GM19463 (cell line): Measurements from ENCODE around the gene MKI67.

ENCODE experiments used
- ATAC-seq: cut with Tn5 transposase; IDR thresholded peaks from one replicate; pipeline ENCODE4 v1.9.1; 2021; ENCODE audit warnings: mild to moderate bottlenecking, moderate library complexity; ENCODE audit not compliant: unreplicated experiment

Gene MKI67

DNA sequence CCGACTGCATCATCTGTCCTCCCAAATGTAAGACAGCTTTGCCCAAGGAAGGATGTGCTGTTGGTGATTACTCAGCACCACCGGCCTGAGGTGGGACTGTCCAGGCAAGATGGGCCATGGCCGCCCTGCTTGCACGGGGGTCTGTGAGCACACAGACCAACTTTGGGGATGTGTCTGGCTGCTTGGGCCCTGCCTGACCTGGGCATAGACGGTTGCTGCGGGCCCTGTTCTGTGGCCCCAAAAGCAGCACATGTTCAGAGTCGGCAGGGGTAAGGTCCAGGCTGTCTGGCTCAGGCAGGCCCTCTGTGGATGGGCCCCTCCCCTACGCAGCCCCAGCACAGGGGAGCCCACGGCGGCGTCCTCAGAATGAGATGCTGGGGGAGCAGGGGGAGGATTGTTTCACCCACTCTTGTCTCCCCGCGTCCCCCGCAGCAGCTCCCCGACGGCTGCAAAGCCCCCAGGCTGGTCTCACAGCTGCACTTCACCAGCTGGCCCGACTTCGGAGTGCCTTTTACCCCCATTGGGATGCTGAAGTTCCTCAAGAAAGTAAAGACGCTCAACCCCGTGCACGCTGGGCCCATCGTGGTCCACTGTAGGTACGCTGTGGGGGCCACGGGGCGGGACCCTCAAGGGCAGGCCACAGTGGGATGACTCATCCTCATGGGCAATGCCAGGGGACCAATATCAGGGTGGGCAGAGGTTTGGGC lies 58.4 kb downstream of the MKI67 start:
- no peak for ATAC-seq

GRCh38 chr10:128066870-128067382 lies 59.3 kb downstream of the MKI67 start:
- ATAC-seq: no peak

DNA sequence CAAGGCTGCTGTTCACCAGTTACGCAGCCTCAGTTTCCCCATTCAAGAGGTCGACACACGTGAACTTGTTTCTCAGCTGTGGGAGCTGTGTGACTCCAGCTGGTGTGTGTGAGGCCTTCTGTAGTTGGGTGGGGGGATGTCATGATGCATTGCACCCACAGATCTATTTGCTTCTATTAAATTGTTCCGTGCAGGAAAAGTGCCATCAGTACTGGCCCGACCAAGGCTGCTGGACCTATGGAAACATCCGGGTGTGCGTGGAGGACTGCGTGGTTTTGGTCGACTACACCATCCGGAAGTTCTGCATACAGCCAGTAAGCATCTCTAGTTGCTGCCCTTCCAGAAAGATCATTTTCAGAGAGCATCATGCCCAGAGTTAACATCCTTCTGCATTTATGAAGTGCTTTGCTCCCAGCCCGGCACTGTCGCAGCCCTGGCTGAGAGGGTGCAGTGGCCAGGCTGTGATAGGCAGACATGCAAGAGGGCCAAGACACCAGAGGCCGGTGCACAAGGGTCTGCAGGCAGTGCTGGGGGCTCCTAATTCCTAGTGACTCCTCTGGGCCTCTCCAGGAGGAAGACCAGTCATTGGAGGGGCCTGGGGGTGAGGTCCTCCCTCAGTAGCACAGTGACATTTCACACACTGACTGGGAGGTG lies 60.2 kb downstream of the MKI67 start:
- no peak for ATAC-seq

DNA sequence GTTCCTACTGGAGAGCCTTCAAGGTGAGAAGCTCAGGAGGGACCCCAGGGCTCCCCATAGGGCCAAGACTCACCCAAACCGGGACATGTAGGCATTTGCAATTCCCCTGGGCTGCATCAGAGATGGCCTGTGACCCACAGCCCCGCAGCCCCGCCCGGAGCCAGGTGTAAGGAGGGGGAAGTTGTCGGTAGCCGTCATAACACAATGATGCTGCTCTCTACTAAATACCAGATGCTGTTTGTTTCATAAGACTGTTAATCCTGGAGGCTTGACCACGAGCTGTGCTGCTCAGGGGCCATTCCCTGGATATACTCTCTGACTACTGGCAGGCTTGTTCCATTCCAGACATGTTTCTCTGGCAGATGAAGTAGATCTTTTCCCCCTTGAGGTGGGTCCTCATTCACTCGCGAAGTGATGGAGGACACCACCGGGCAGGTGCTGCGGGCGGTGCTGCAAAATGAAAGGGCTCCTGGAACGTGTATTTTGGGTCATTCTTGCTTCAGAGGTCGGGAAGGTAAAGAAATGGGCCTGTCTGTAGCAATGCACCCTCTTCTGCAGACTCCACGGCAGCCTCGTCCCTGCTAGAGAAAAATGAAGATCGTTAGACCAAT lies 61.1 kb downstream of the MKI67 start:
- ATAC-seq: no peak

DNA sequence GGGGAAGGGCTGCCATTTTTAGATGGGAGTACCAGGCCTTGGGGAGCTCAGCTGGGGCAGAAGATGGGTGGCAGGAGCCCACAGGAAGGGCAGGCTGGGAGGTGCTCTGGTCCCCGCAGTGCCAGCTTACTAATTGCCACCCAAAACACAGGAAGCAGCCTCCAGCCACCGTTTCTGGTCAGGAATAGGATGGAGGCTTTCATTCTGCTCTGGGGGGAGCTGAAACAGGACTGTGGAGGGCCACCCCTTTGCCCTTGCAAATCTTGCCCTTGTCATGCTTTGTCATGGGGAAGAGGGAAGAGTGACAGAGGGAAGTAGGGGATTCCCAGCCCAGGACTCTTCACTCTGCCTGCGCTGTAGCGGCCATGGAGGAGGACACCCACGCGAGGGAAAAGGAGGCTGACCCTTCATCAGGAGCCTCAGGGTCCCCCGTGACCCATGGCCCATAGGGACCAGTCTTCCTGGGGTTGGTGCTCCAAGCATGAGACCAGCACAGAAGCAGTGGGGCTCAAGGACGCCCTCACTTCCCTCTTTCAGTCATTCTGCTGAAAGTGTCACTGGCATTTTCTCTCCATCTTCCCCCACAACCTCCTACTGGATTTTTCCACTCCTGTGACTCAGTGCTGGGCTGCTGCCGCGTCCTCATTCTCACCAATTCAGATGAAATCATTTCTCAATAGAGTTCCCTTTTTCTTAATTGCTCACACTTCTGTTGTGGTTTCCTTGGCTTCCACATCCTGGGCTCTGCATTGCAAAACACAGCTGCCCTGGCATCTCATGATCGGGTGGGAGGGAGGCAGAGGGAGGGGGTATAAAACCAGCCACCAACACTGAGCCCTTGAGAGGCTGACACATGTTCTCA lies 61.9 kb downstream of the MKI67 start:
- peak; percentile 56 for ATAC-seq

DNA sequence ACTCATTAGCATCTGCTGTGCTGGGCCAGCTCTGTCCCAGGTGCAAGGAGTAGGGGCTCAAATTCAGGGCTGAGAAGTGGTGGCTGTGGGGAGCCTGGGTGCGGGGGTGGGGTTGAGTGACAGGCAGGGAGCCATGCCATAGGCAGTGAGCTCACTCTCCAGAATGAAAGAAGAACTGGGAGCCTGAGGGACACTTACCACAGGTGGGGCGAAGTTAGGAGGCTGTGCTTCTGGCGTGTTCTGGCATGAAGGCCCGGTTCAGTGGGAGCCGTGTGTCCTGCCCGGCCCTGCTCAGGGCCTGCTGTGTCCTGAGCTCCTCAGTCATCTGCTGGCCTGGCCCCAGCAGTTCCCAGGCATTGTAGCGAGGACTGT lies 62.5 kb downstream of the MKI67 start:
- peak; percentile 21 for ATAC-seq

- peak; percentile 36 for ATAC-seq
These were observed 63.2 kb downstream of the MKI67 start for GRCh38 chr10:128062881-128063563.

DNA sequence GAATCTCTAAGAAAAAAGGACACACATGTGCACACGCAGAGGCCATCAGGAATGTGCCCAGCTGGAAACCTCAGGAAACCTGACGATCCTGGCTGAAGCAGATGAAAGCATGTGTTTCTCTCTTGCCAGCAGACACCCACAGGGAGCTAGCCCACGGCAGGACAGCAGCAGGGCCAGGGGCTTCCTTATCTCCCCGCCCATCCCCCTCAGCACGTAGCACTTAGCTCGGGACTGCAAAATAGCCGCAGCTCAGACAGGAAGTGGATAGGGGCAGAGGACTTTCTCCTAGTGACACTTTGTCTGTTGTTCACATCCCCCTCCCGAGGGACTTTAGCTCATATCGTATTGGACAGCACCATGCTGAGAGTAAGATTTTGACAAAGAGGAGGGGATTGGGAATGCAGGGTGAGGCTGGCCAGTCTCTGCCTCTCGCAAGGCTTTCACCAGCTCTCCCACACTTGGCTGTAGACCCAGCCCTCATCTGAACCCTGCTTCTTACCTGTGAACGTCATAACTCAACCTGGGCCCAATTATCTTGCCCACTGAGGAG lies 63.8 kb downstream of the MKI67 start:
- ATAC-seq: no peak

GRCh38 chr10:128061306-128062300 lies 64.6 kb downstream of the MKI67 start:
- ATAC-seq: no peak

DNA sequence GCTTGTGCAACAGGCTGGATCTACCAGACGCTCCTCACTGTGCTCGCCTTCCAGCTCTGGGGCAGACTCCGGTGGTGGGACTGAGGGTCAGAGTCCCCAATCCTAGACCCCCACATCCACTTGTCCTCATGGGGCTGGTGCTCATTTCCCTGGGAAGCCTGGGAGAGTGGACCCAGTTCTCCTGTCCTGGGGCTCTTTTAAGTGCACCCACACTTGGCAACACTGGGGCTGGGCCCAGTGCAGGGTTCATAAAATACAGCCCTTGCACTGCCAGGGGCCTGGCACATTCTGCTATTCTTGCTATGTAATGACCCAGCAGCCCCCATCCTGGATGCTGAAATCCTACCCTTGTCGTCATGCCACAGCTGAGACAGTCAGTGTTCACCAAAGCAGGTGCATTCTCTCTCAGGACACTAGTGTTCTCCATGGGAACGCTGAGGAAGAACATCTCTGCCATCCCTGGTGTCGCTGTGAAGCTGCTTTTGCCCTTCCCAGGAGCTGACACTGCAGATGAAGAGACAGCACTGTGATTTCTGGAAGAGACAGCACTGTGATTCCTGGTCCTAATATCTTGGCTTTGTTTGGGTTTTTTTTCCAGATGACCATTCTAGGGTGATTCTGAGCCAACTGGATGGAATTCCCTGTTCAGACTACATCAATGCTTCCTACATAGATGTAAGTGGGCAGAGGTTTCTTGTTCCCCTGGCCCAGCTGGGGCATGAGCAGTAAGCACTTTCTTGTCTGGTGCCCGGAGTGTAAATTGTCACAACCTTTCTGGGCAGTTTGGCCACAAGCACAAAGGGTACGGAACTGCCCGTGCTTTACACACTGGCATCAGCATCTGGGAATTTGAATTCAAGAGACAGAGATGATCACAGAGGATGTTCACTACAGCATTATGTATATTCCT lies 65.6 kb downstream of the MKI67 start:
- ATAC-seq: no peak

- no peak for ATAC-seq
These were observed 66.3 kb downstream of the MKI67 start for GRCh38 chr10:128059982-128060293.

DNA sequence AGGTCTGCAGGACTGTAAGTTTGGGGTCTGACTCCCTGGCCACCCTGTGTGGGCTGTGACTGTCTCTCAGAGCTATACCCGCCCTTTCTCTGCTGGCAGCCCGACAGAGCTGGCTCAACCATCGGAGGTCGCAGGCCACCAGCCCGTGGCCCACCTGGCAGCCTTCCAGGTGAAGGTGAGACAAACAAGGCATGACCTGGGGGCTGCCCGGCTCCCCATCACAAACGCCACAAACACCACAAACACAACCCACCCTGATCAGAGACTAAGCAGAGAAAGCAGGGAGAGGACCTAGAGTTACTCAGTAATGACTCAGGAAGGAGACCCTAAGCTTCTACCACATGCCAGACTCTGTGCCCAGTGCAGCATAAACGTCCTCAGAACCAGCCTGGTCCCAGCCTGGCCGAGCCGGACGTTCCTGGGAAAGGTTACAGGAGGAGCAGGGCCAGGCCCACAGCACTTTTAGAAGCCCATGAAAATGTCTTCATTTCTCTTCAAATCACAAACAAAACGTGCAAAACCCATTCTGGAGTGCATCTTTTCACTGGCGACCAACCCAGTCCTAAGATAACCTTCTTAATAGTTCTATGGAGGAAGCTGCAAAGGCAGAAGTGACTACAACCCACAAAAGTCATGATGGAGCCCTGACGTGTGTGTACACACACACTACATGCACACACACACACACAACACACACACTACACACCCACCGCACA lies 66.8 kb downstream of the MKI67 start:
- ATAC-seq: no peak

DNA sequence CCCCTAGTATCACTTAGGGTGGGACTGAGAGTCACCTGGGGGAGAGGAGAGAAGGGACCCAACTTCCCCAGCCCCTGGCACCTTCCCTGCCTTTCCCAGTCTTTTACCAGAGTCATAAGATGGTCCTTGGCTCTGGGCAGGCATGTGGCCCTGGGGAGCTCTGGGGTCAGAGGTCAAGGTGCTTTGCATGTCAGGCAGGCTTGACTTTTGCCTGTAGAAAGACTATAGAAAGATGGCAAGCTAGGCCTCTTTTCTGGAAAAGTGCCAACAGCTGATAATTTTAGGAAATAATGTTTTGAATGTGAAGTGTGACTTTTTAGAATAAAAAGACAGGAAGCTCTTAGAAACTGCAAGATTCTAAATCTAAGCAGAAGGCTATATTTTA lies 67.5 kb downstream of the MKI67 start:
- ATAC-seq: no peak

GRCh38 chr10:128058106-128058749 lies 68.0 kb downstream of the MKI67 start:
- no peak for ATAC-seq

DNA sequence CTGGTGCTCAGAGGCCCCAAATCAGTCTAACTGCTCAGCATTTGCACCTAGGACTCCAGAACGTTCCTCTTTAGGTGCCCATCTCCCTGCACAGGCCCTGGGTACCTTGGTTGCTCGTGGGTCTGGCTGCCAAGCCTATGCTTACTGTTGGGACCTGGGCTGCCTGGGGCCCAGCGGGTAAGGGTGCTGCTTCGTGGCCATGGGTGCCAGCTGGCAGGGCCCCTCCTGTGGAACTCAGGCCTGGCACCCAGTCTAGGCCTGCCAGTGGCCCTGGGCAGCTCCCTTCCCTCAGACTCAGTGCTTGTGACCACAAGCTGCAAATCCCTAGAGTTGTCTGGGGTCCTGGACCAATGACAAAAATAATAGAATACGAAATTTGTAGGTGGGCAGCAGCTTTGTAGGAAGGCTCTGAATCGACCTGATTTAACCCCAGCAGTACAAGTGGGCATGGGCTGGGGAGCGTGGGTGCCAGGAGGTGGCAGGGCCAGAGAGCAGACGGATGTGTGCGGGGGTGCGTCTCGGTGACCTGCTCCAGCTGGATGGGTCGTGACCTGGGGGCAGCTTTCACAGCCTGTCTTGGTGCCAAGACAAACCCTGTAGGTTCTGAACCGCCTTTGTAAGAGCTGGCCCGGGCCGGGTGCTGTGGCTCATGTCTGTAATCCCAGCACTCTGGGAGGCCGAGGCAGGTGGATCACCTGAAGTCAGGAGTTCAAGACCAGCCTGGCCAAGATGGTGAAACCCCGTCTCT lies 69.7 kb downstream of the MKI67 start:
- ATAC-seq: no peak

DNA sequence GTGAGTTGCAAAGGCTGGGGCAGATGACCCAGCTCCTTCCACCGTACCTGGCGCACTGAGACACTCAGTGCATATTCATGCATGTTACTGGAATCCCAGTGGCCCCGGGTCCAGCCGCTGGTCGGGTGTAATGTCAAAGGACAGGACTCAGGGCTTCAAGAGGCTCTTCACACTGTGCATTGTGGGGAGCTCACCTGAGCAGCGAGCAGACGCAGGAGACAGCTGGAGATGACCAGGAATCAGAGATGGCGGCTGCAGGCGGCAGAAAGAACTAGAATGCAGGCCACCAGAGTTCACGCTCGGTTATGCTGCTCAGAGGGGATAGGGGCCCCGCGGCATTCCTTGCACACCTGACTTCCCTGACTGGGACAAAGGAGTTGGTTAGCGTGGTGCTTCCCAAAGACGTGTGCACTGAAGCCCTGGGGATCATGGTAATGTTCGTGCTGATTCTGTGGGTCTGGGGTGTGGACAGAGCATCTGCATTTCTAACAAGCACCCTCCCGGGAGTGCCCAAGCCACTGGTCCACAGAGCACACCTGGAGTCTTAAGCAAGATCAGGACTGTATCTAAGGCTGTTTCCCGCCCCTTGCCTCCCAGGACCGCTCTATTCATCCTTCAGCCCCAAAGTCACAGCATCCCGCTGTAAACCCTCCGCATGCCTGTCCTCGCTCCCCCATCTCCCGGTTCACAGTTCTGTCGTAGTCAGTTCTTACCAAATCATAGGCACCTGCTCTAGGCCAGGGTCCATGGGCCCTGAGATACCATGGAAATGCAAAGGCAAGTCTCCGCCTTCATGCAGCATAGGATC lies 71.0 kb downstream of the MKI67 start:
- no peak for ATAC-seq
